Measurements from ENCODE around the gene UQCRQ.

UQCRQ gene
- 24.9 to 31.2 reads per million in 2 donors for total RNA-seq

- DNase-seq = peak; percentile 76 to 99 (median 88)
Observed at GRCh38 chr5:132866342-132867045, at the start of gene UQCRQ, which contains the start of gene GDF9. TSS of gene UQCRQ (plus strand) at chr5:132866642. CDS start at chr5:132866882, 240 bp downstream. TSS of gene GDF9 (minus strand) at chr5:132866469. CDS start at chr5:132864533, 1,936 bp downstream.

GRCh38 chr5:132817011-132817410 lies 49.4 kb upstream of the UQCRQ start:
- DNase-seq = no peak

GRCh38 chr5:132819468-132819867 lies 47.0 kb upstream of the UQCRQ start:
- DNase-seq = no peak

- peak; percentile 59 to 87 (median 81) for DNase-seq
Observed at GRCh38 chr5:132820162-132820754, 46.2 kb upstream of the UQCRQ start.

- DNase-seq = no peak
Observed at GRCh38 chr5:132821350-132821749, 45.1 kb upstream of the UQCRQ start.

- DNase-seq = no peak
Observed at GRCh38 chr5:132821791-132822190, 44.7 kb upstream of the UQCRQ start.

GRCh38 chr5:132822650-132823480 lies 43.6 kb upstream of the UQCRQ start:
- DNase-seq = no peak

GRCh38 chr5:132823481-132824050 lies 42.9 kb upstream of the UQCRQ start:
- no peak for DNase-seq

- DNase-seq = no peak
Observed at GRCh38 chr5:132824426-132824825, 42.0 kb upstream of the UQCRQ start.

GRCh38 chr5:132825033-132825833 lies 41.2 kb upstream of the UQCRQ start:
- DNase-seq = no peak

- peak in 1 of 5 experiments; percentile 52 for DNase-seq
Observed at GRCh38 chr5:132825834-132826391, 40.5 kb upstream of the UQCRQ start.

DNA sequence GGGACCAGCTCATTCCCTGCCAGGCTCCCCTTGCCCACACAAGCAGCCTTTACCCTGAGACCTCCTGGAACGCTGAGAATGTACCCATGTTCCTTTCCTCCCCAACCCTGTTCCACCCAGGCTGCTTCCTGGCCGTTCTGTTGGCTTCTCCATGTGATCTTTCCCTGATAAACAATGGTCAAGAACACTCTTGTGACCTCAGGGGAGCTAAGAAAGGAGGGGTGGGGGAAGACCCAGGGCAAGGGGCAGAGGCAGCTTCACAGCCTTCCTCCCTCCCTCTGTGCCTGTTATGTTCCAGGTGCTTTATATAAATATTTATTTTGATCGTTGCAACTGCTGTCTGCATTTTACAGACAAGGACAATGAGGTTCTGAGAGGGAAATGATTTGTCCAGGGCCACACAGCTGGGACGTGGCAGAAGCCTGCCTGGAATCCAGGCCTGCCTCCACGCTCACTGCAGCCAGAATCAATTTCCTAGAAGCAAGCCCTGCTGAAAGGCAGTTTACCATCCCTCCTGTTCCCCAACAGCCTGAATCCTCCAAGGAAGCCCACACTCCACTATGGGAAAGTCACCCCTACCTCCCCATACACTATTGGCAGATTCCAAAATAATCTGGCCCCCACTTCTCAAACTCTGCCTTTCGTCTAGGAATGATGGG lies 39.9 kb upstream of the UQCRQ start:
- DNase-seq = no peak

GRCh38 chr5:132827943-132828673 lies 38.3 kb upstream of the UQCRQ start:
- DNase-seq = no peak

DNA sequence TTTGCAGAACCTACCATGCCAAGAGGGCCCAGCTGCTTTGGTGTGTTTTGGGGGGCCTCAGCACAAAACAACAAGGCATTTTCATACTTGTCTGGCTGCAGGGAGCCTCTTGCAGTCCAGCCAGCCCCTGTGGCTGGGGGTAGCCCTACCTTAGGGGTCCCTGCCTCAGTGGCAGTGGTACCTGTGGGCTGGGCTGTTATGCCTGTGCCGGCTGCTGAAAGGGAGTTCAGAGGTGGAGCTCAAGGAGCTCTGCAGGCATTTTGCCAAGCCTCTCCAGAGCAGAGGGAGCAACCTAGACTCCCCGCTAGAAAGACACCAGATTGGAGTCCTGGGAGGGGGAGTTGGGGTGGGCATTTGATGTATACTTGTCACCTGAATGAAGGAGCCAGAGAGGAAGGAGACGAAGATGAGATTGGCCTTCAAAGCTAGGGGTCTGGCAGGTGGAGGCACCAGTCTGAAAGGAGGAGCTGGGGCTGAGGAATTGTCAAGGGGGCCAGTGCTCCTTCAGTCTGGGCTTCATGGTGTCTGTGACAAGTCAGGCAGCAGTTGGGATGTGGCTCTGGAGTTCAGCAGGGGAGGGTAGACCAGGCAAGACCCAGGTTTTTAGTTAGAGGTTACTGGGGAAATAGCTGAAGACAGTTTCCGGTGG lies 37.5 kb upstream of the UQCRQ start:
- no peak for DNase-seq

DNA sequence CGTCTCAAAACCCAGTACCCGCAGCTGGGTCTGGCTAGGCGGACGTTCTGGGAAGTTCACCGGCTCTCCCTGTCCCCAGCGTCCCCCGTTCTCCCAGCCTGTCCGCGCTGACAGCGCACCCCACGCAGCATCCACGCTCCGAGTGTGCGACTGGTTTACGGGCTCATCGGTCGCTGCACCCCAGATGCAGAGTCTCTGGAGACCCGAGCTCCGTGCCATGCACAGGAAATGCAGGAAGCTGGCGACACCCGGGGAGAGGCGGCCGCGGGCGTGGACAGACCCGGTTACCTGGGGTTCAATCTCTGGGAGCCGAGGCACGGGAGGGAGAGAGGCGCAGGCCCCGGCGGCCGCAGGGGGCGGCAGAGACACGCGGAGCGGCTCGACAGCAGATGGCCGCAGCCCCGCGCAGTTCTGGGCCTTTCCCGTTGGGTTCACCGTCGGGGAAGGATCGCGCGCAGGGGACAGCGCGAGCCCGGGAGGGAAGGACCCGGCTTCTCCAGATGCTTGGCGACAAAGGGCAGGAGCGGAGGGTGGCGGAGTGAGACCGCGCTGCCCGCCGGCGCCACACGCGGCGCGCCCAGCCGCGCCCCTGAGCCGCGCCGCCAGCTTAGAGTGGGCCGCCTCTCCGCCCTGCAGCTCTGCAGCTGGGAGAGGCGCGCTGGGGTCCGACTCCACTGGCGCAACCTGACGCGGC lies 36.6 kb upstream of the UQCRQ start:
- DNase-seq = peak; percentile 37 to 75 (median 51)

DNA sequence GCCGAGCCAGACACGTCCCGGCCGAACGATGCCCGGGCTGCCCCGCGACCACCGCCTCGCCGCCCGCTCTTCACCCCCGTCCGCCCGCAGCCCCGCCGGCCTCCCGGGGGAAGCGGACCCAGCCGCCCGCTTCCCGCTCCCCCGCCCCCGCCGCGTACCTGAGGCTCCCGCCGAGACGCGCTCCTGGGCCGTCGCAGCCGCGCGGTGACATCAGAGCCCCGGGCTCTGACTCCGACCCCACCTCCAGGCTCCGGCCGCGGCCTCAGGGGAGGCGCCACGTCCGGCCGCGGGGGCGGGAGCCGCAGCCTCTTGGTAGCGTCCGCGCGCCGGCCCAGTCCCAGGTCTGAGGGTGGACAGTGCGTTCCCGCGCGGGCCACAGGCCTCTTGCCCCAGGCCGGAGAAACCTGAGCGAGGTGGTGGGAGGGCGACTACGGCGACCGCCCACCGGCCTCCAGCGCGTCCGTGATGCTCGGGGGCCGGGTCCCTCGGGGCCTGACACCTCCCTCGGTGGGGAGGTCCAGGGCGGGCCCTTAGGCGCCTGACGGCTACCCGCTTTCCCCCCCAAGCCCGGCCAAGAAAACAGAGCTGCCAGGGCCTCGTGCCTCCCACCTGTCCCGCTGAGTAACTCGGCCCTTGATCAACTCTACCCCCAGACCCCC lies 35.9 kb upstream of the UQCRQ start, which contains the start of gene SHROOM1:
Gene SHROOM1, minus strand, starts transcription at position 212 of the 659 bp plus-strand sequence. CDS start 4,507 bp downstream, outside the sequence.
- DNase-seq = peak in 1 of 5 experiments; percentile 28

DNA sequence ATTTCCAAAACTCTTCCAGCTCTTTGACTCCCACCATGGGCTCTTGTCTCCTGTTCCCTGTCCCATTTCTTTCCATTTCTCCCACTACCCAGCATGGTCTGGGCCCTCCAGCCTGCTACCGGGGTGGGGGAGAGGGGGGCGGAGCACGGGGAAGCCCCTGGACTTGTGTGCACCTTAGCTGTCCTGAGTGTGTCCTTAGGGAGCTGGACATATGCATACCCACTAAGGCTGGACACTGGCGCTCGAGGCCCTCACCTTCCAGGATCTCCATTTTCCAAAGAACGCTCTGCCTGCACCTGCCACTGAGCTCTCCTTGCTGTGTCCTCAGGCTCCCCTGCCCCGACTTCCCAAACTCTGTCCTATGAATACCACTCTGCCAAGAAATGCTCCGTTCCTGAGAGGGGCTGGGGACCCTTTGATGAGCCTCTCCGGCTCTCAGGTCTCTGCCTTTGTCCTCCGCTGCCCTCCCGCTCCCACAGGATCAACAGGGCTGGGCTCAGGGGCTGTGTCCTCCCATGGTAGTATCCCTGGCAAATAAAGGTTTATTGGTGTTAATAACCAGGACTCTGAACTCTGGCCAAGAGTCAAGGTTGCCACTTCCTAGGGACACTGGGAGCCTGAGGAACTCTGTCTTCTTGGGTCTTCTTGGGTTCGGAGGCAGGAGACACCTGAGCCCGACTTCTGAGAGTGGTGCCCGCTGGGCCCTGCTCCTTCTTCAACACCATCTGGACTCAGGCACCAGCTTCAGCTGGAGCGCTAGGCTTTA lies 35.2 kb upstream of the UQCRQ start:
- DNase-seq = no peak

DNA sequence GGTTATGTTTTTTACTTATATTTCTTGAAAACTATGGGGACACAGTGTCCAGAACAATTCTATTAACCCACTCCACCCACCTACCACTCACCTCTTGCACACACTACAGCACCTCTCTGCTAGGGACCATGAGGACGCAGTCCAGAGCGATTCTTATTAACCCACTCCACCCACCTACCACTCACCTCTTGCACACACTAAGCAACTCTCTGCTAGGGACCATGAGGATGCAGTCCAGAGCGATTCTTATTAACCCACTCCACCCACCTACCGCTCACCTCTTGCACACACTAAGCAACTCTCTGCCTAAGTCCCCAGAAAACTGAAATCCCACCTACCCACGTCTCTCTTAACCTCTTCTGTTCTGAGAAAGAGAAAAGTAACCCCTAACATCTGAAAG lies 33.8 kb upstream of the UQCRQ start:
- DNase-seq = no peak
